Measurements from ENCODE around the gene APOA4. TPM values are rescaled to one million over a fixed set of nuclear protein-coding genes. Genes with fewer than 3 reads are reported as not detected.
A peak's percentile ranks its signal among the peaks of the same experiment; 100 is the strongest.

APOA4 gene
- total and polyA plus RNA-seq, 2 of the 13 experiments (the other 11 are each of a cell fraction or from before 2014, with no cell fraction given): 3.8 to 7.2 TPM

DNA sequence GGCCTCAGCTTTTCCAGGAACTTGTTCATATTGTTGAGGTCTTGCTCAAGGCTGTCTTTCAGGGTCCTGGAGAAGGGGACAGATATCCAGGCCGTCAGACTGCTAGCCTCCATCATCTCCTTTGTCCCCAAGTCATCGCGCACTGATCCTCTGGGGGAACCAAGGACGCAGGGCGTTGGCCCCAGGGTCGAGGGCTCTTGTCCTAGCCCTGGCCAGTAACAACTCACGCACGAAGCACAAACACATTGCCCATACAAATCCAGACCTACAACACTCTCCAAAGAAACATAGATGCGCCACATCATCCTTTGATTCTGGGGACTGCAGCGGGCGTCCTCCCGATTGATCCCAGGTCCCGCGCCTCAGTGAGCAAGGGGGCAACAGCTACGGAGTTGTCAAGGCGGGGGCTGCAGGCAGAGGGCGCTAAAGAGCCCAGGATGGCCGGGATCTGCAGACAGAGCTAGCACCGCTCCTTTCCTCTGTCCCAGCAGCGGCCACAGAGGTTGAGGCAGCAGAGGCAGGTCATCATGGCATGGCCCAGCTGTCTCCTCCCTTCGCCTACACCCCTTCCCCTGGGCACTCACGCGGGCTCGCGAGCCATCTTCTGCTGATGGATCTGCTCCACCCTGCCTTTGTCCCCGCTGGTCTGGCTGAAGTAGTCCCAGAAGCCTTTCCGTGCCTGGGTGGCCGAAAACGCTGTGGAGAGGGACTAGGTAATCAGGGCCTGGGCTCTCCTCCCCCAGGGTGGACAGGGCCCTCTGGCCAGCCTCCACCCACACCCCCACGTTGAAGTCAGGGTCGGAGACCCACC is 31.9 kb downstream of the APOA4 start (continued):
- no peak; the same call in 1 of the 2 replicates for TF ChIP-seq ZNF280B (CRISPR knock-in tag; IDR thresholded peaks at IDR 0.05; ENCODE audit: borderline replicate concordance)
- no peak for TF ChIP-seq RELA (CRISPR knock-in tag; IDR thresholded peaks at IDR 0.05)
- TF ChIP-seq CHD2 (IDR thresholded peaks at IDR 0.05; ENCODE audit: low read depth, low read length): no peak
- peak; percentile 62; the same call in 1 of the 2 replicates for TF ChIP-seq TAF1 (CRISPR knock-in tag; IDR thresholded peaks at IDR 0.05)
- TF ChIP-seq SNRNP70 (IDR thresholded peaks at IDR 0.05; ENCODE audit: low read depth, low read length): no peak
- TF ChIP-seq ZNF331 (CRISPR knock-in tag; IDR thresholded peaks at IDR 0.05): peak; percentile 66; the same call in 1 of the 2 replicates
- TF ChIP-seq LRRFIP1 (CRISPR knock-in tag; conservative IDR thresholded peaks at IDR 0.05): no peak
- TF ChIP-seq, protein P1, sequence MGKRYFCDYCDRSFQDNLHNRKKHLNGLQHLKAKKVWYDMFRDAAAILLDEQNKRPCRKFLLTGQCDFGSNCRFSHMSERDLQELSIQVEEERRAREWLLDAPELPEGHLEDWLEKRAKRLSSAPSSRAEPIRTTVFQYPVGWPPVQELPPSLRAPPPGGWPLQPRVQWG (CRISPR knock-in tag; IDR thresholded peaks at IDR 0.05; ENCODE audit: borderline replicate concordance, low read depth): no peak
- no peak for TF ChIP-seq ZNF597 (CRISPR knock-in tag; IDR thresholded peaks at IDR 0.05)
- TF ChIP-seq, protein P2, sequence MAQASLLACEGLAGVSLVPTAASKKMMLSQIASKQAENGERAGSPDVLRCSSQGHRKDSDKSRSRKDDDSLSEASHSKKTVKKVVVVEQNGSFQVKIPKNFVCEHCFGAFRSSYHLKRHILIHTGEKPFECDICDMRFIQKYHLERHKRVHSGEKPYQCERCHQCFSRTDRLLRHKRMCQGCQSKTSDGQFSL (CRISPR knock-in tag; IDR thresholded peaks at IDR 0.05): peak; percentile 64; the same call in 1 of the 2 replicates
- TF ChIP-seq IKZF5 (CRISPR knock-in tag; IDR thresholded peaks at IDR 0.05): peak; percentile 62; the same call in 1 of the 2 replicates
- TF ChIP-seq ZNF256 (CRISPR knock-in tag; conservative IDR thresholded peaks at IDR 0.05): no peak
- TF ChIP-seq ZNF337 (CRISPR knock-in tag; IDR thresholded peaks at IDR 0.05; ENCODE audit: borderline replicate concordance, low read depth): peak; percentile 85; the same call in 1 of the 2 replicates
- TF ChIP-seq, protein P3, sequence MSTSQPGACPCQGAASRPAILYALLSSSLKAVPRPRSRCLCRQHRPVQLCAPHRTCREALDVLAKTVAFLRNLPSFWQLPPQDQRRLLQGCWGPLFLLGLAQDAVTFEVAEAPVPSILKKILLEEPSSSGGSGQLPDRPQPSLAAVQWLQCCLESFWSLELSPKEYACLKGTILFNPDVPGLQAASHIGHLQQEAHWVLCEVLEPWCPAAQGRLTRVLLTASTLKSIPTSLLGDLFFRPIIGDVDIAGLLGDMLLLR (CRISPR knock-in tag; IDR thresholded peaks at IDR 0.05): no peak; the same call in 1 of the 2 replicates

Measured in HepG2 (cell line).